ENCODE measurements around the gene UBE2D4. TPM values are rescaled to one million over a fixed set of nuclear protein-coding genes. Genes with fewer than 3 reads are reported as not detected.
"Not testable (repeated sequence)": the region's sequence is repeated elsewhere in the genome, so short reads cannot be mapped to it uniquely, and the experiment has no call there.

UBE2D4 gene
- total and polyA plus RNA-seq, 9 donors, result 9.1 to 32.1 (median 19.1) TPM

DNA sequence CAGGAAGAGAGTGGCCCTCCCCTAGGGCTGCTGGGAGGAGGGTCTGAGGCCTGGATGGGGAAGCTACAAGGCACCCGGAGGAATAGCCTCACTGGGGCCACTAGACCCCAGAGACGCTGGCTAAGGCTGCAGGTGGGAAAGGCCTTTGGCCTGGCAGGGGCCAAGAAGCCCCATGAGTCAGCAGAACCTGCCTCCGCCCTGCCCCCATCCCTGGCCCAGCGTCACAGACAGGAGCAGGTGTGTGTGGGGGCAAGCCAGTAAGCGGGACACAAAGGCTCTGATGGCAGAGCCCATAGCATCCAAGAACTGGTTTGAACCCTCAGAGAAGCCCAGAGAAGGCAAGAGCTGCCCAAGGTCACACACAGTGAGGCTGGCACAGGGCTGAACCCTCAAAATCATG is 44.5 kb downstream of the UBE2D4 start:
- H3K36me3 ChIP-seq, H3K27ac ChIP-seq: not testable (repeated sequence)

DNA sequence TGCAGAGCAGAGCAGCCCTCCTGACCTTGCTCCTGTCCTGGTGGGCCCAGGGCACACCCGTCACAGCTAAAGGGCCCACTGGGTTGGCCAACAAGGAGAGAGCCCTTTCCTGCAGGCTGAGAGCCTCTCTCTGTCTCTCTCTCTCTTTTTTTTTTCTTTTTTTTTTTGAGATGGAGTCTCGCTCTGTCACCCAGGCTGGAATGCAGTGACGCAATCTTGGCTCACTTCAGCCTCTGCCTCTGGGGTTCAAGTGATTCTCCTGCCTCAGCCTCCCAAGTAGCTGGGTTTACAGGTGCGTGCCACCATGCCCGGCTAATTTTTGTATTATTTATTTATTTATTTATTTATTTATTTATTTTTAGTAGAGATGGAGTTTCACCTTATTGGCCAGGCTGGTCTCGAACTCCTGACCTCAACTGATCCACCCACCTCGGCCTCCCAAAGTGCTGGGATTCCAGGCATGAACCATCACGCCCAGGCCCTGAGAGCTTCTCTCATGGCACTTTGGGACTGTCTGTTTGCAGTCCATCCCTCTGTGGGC is 47.9 kb downstream of the UBE2D4 start:
- H3K36me3 ChIP-seq; H3K27me3 ChIP-seq; H3K27ac ChIP-seq; H3K4me1 ChIP-seq (ENCODE audit: insufficient read depth); H3K9me3 ChIP-seq; H3K4me3 ChIP-seq; DNase-seq; intact Hi-C loops (cut with DNase I): not testable (repeated sequence)
- WGBS, 3 donors, result 84 to 88% (median 87%) methylated on average over 5 to 7 of the region's 8 CpGs

More for the DNA sequence above, 44.5 kb downstream of the UBE2D4 start:
- DNase-seq; H3K27me3 ChIP-seq; H3K9me3 ChIP-seq; H3K4me3 ChIP-seq; intact Hi-C loops (cut with DNase I); H3K4me1 ChIP-seq (ENCODE audit: insufficient read depth): not testable (repeated sequence)
- 97 to 98% (median 97%) methylated on average over 3 of the region's 5 CpGs for WGBS, 3 donors

DNA sequence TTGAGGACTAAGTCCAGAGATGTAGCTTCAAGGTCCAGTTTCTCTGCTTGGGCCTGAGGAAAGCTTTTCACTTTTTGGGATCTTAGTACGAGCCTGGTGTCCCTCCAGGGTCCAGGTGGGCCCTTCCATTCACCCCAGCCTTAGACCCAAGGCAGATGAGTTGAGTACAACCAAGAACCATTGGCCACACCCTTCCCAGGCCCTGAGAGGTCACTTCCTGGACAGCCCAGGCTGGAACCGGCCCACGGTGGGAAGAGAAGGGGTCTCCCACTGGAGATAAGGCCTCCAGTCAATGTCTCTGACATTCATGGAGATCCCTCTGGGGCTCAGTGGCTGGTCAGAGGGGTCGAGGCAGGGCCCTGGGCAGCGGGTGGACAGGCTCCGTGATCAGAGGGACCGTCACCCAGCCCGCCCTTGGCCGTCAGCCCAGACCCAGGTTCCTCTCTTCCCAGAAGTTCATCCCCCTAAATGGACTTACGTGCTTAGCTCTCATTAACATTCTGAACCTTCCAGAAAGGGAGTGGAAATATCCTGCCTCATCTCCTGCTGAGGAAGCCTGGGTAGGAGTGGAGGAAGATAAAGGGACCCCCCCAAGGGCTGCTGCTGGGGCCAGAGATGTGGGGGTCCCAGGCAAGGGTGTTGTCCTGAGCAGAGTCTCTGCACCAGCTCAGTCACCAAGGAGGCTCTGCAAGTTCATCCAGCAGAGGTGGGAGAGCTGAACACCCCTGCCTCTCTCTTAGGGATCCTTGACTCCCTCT is 48.7 kb downstream of the UBE2D4 start:
- DNase-seq; H3K4me3 ChIP-seq; H3K27me3 ChIP-seq; intact Hi-C loops (cut with DNase I); H3K27ac ChIP-seq; H3K9me3 ChIP-seq; H3K4me1 ChIP-seq (ENCODE audit: insufficient read depth); H3K36me3 ChIP-seq: not testable (repeated sequence)
- 83 to 90% (median 86%) methylated on average over 10 of the region's 10 CpGs for WGBS, 3 donors

DNA sequence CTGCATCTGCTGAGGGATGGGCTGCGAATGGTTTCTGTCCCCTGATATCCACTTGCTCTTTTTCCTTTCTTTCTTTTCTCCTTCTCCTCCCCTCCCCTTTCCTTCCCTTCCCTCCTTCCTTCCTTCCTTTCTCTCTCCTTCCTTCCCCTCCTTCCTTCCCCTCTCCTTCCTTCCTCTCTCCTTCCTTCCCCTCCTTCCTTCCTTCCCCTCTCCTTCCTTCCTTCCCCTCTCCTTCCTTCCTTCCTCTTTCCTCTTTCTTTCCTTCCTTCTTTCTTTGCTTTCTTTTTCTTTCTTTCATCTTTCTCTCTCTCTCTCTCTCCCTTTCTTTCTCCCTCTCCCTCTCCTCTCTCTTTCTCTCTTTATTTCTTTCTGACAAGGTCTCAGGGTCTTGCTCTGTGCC is 51.3 kb downstream of the UBE2D4 start:
- H3K27me3 ChIP-seq, result no peaks in the 10 kb centered on the region
- no peaks in the 10 kb centered on the region for H3K4me1 ChIP-seq (ENCODE audit: insufficient read depth)
- H3K9me3 ChIP-seq, result no peaks in the 10 kb centered on the region
- TF ChIP-seq EP300 (IDR thresholded peaks at IDR 0.05), result no peak
- H3K27ac ChIP-seq, result no peak overlapping the region
- 80 to 100% (median 96%) methylated on average over 1 of the region's 1 CpG for WGBS, 3 donors
- H3K36me3 ChIP-seq, result no peaks in the 10 kb centered on the region
- H3K4me3 ChIP-seq, result no peak overlapping the region
- no peak for DNase-seq
- intact Hi-C loops (cut with DNase I), result no loop called here

DNA sequence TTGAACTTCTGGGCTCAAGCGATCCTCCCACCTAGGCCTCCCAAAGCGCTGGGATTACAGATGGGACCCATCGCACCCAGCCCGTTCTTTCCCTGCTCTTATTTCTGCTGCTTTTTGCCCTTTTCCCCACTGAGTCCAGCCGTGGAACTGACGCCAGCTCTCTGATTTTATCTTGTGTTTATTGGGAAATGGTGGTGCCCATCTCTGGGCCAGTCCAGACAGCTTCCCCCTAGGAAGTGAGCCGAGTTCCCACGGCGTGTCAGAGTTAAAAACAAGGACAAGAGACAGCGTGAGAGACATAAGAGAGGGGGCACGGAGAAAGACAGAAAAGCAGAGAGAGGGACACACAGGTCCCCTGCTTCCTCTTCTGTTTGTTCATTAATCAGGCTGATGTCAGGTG is 51.9 kb downstream of the UBE2D4 start:
- DNase-seq; H3K9me3 ChIP-seq; H3K36me3 ChIP-seq; H3K27me3 ChIP-seq; H3K4me1 ChIP-seq (ENCODE audit: insufficient read depth); H3K4me3 ChIP-seq; H3K27ac ChIP-seq; intact Hi-C loops (cut with DNase I): not testable (repeated sequence)
- 85 to 92% (median 85%) methylated on average over 11 of the region's 11 CpGs for WGBS, 3 donors

DNA sequence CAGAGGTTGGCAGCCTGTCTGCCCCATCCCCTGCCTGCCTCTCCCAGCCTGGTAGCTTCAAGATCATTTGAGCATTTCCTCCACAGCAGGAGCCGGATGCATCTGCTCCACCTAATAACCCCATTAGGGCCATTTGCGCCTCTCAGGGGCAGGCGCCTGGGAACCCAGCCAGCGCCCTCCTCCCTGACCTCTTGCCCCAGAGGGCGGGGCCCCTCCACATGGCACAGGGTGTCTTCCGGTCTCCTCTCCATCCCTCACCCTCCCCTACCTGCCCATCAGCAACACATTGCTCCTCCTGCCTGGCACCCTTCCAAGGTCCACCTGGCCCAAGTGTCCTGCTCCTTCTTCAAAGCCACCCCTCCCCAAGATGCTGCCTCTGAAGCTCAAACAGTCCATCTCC is 56.6 kb downstream of the UBE2D4 start:
- H3K4me3 ChIP-seq; H3K27ac ChIP-seq; H3K4me1 ChIP-seq (ENCODE audit: insufficient read depth); DNase-seq; H3K27me3 ChIP-seq; H3K9me3 ChIP-seq; H3K36me3 ChIP-seq; intact Hi-C loops (cut with DNase I): not testable (repeated sequence)
- 81% methylated on average over 5 of the region's 6 CpGs; no CpG with 5 or more reads in 2 of the 3 donors for WGBS, 3 donors

DNA sequence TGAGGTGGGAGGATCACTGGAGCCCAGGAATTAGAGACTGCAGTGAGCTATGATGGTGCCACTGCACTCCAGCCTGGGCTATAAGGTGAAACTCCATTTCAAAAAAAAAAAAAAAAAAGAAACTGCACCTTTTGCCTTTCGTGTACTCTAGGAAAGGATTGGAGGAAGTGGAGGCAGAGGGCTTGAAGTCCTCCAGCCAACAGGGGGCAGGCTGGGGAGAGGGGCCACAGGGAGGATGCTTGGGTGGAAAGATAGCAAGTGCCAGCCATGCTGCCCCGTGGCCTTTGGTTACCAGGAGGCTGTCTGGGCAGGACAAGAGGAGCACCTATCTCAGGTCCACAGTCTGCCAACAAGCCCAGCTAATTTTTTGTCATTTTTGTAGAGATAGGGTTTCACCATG is 57.5 kb downstream of the UBE2D4 start:
- H3K27ac ChIP-seq; H3K4me3 ChIP-seq; H3K4me1 ChIP-seq (ENCODE audit: insufficient read depth); H3K27me3 ChIP-seq; H3K36me3 ChIP-seq; DNase-seq; H3K9me3 ChIP-seq; intact Hi-C loops (cut with DNase I): not testable (repeated sequence)
- 80 to 87% (median 84%) methylated on average over 1 to 2 of the region's 2 CpGs for WGBS, 3 donors
